Vagina (tissue), 2 donors: ENCODE data around the gene ROBO4. TPM values are rescaled to one million over a fixed set of nuclear protein-coding genes. Genes with fewer than 3 reads are reported as not detected.
A peak's percentile ranks its signal among the peaks of the same experiment; 100 is the strongest.

ENCODE experiments used
- DNase-seq, 2 donors: peaks; one replicate each; pipeline ENCODE4 v3.0.0-alpha.2; 2017; ENCODE audit errors: extremely low spot score in 2 of 2
- H3K27ac ChIP-seq: fragments of 200-600 bp; sonication (generic); one replicate; pipeline ENCODE4 v1.5.1; 2019
- H3K27me3 ChIP-seq: fragments of 200-600 bp; sonication (generic); one replicate; pipeline ENCODE4 v1.5.1; 2019
- H3K36me3 ChIP-seq, 2 donors: fragments of 200-600 bp; sonication (generic); one replicate each; pipeline ENCODE4 v1.5.1; 2017 to 2019
- H3K4me1 ChIP-seq: fragments of 200-600 bp; sonication (generic); one replicate; pipeline ENCODE4 v1.5.1; 2019
- H3K4me3 ChIP-seq, 2 donors: fragments of 200-600 bp; sonication (generic); 1 replicate in 1 of 2; 2 replicates in 1 of 2; pipeline ENCODE4 v1.5.1; 2016 to 2019
- H3K9me3 ChIP-seq: fragments of 200-600 bp; sonication (generic); one replicate; pipeline ENCODE4 v1.5.1; 2019
- POLR2A ChIP-seq, 2 donors: fragments of 450-650 bp; IDR thresholded peaks; one replicate each; pipeline ENCODE4 v1.6.1; 2017; ENCODE audit warnings: antibody characterized with exemption in 2 of 2, mild to moderate bottlenecking in 2 of 2, moderate library complexity in 2 of 2
- POLR2AphosphoS5 ChIP-seq, 2 donors: sonication (generic); formaldehyde crosslinking; IDR thresholded peaks; one replicate each; pipeline ENCODE4 v1.9.0; 2017; ENCODE audit warnings: antibody characterized with exemption in 2 of 2, mild to moderate bottlenecking in 2 of 2, low read depth in 1 of 2; ENCODE audit not compliant: insufficient read depth in 1 of 2
- intact Hi-C: fragments of 100-400 bp; cut with DNase I; formaldehyde crosslinking; loops from one replicate; pipeline ENCODE4 v1.15.1; 2023
- total RNA-seq: library from RNA; depleted of rRNA; stranded (reverse); fragments of >200 nt; gene quantifications from one replicate; pipeline ENCODE4 v1.2.3, GENCODE V29; 2016
- TF ChIP-seq, protein P1 (sequence below), 3 experiments: fragments of 450-650 bp in 2 of 3; fragments of 200-600 bp in 1 of 3; sonication (generic) in 1 of 3; IDR thresholded peaks; one replicate each; pipeline ENCODE4 v1.5.1; 2017 to 2019; ENCODE audit warnings: antibody characterized with exemption in 3 of 3, mild to moderate bottlenecking in 2 of 3, moderate library complexity in 2 of 3

Gene ROBO4
- total RNA-seq, 1 donor from 2014 or later, result 39.8 TPM

DNA sequence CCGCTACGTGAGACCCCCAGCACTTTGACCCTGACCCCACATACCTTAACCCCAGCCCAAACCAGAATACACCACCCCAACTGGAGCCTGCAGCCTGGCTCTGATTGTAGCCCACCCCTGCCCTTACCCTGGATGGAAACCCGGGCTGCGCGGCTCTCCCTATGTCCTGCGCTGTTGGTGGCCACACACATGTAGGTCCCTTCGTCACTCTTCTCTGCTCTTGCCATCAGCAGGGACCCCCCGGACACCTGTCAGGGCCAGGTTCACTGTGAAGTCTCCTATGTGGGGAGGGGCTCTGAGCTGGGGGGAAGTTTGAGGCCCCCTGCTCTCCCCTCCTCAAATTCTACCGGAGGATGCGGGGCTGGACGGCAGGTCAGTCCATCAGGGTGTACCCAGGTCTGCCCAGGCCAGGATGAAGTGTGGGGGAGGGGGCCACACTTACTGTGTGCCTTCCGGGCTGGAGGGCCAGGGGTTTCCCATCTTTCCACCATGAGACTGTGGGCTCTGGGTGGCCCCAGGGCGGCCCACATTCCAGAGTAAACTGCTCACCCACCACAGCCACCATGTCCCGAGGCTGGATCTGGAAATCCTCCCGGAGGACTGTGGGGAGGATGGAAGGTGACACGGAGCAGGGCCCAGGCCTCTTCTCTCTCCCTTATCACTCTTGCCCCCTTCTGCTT is 1.5 kb downstream of the ROBO4 start:
- Histone ChIP-seq H3K27ac (peak overlapping the region; percentile 60), H3K27me3 (no peaks in the 10 kb centered on the region), H3K4me1 (peaks cover 9% of the 10 kb centered on the region), H3K4me3 (peak overlapping the region; percentile 12 to 30), H3K9me3 (no peaks in the 10 kb centered on the region), H3K36me3 (no peaks in the 10 kb centered on the region)
- intact Hi-C loops, result no loop called here
- peak in 1 of 2 donors; percentile 90 for DNase-seq
- TF ChIP-seq POLR2A (IDR thresholded peaks at IDR 0.05) (no peak), POLR2AphosphoS5 (IDR thresholded peaks at IDR 0.05; ENCODE audit: insufficient read depth in 1 of 2, low read depth in 1 of 2) (no peak)
- TF ChIP-seq, protein P1, sequence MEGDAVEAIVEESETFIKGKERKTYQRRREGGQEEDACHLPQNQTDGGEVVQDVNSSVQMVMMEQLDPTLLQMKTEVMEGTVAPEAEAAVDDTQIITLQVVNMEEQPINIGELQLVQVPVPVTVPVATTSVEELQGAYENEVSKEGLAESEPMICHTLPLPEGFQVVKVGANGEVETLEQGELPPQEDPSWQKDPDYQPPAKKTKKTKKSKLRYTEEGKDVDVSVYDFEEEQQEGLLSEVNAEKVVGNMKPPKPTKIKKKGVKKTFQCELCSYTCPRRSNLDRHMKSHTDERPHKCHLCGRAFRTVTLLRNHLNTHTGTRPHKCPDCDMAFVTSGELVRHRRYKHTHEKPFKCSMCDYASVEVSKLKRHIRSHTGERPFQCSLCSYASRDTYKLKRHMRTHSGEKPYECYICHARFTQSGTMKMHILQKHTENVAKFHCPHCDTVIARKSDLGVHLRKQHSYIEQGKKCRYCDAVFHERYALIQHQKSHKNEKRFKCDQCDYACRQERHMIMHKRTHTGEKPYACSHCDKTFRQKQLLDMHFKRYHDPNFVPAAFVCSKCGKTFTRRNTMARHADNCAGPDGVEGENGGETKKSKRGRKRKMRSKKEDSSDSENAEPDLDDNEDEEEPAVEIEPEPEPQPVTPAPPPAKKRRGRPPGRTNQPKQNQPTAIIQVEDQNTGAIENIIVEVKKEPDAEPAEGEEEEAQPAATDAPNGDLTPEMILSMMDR (IDR thresholded peaks at IDR 0.05), result no peak

DNA sequence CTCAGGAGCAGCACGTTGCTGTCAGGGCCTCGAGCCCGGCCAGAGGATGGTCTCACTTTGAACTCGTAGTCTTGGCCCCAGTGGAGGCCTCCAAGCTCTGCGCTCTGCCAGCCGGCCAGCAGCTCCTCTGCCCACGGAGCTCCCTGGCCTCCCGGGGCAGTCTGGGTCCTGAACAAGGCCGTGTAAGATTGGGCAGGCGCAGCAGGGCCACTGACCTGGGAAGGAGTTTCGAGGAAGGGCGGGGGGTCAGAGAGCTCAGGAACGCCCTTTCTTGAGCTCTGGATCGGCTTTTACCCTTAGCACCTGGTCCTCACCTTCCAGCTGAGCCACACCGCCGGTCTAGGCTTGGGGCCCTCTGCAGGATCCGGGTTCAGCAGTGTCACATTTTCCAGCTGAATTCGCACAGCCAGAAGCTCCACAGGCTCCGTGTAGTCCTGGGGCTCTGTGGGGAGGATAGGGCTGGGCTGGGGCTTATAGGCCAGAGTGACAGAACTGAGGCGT is 2.1 kb downstream of the ROBO4 start:
- Histone ChIP-seq H3K27ac (peak overlapping the region; percentile 60), H3K27me3 (no peaks in the 10 kb centered on the region), H3K36me3 (no peaks in the 10 kb centered on the region), H3K4me1 (peaks cover 9% of the 10 kb centered on the region), H3K4me3 (peak overlapping the region in 1 of 2 donors; percentile 30), H3K9me3 (no peaks in the 10 kb centered on the region)
- intact Hi-C loops, result no loop called here
- peak; percentile 75 to 87 for DNase-seq
- TF ChIP-seq, protein P1 (IDR thresholded peaks at IDR 0.05), result no peak
- no peak for TF ChIP-seq POLR2AphosphoS5 (IDR thresholded peaks at IDR 0.05; ENCODE audit: insufficient read depth in 1 of 2, low read depth in 1 of 2)
- TF ChIP-seq POLR2A (IDR thresholded peaks at IDR 0.05), result no peak

- Histone ChIP-seq H3K36me3 (no peaks in the 10 kb centered on the region), H3K9me3 (no peaks in the 10 kb centered on the region), H3K4me3 (peak overlapping the region in 1 of 2 donors; percentile 30), H3K27ac (peak overlapping the region; percentile 60), H3K27me3 (no peaks in the 10 kb centered on the region), H3K4me1 (peaks cover 9% of the 10 kb centered on the region)
- peak; percentile 85 to 94 for DNase-seq
- intact Hi-C loops, result no loop called here
- TF ChIP-seq POLR2A (IDR thresholded peaks at IDR 0.05) (no peak), POLR2AphosphoS5 (IDR thresholded peaks at IDR 0.05; ENCODE audit: insufficient read depth in 1 of 2, low read depth in 1 of 2) (no peak)
- TF ChIP-seq, protein P1 (IDR thresholded peaks at IDR 0.05), result no peak
These were observed 2.8 kb downstream of the ROBO4 start for GRCh38 chr11:124894606-124895430.

GRCh38 chr11:124893781-124894401 is 3.8 kb downstream of the ROBO4 start:
- intact Hi-C loops, result no loop called here
- Histone ChIP-seq H3K4me1 (peaks cover 5% of the 10 kb centered on the region), H3K9me3 (no peaks in the 10 kb centered on the region), H3K36me3 (no peaks in the 10 kb centered on the region), H3K4me3 (no peak overlapping the region), H3K27ac (no peak overlapping the region), H3K27me3 (no peaks in the 10 kb centered on the region)
- TF ChIP-seq POLR2AphosphoS5 (IDR thresholded peaks at IDR 0.05; ENCODE audit: insufficient read depth in 1 of 2, low read depth in 1 of 2) (no peak), POLR2A (IDR thresholded peaks at IDR 0.05) (no peak)
- TF ChIP-seq, protein P1 (IDR thresholded peaks at IDR 0.05), result no peak
- DNase-seq, result peak; percentile 64 to 82
